HL-60/S4 treated with phorbol 12-myristate 13-acetate at 8.2 ng/mL for 4 days and 3 days (cell line): Measurements from ENCODE around the gene CAGE1.
"Not testable (repeated sequence)": the region's sequence is repeated elsewhere in the genome, so short reads cannot be mapped to it uniquely, and the experiment has no call there.

Experiments
- in situ Hi-C: fragments of 300-500 bp; cut with MboI; formaldehyde crosslinking; loops from 2 replicates; pipeline ENCODE4 v1.15.0; 2022; ENCODE audit warnings: low sequenced_read_pairs

CAGE1 gene

GRCh38 chr6:7341989-7342742 is 47.4 kb downstream of the CAGE1 start:
- in situ Hi-C loops = no loop called here

- in situ Hi-C loops = no loop called here
Observed at GRCh38 chr6:7341271-7341670, 48.3 kb downstream of the CAGE1 start.

- in situ Hi-C loops = not testable (repeated sequence)
Observed at GRCh38 chr6:7339007-7339732, 50.4 kb downstream of the CAGE1 start.

GRCh38 chr6:7338031-7338430 is 51.5 kb downstream of the CAGE1 start:
- in situ Hi-C loops = no loop called here

GRCh38 chr6:7335519-7335918 is 54.0 kb downstream of the CAGE1 start:
- in situ Hi-C loops = no loop called here

- in situ Hi-C loops = no loop called here
Observed at GRCh38 chr6:7334685-7335084, 54.9 kb downstream of the CAGE1 start.

GRCh38 chr6:7332090-7332745 is 57.3 kb downstream of the CAGE1 start:
- in situ Hi-C loops = no loop called here

GRCh38 chr6:7331452-7331851 is 58.1 kb downstream of the CAGE1 start:
- in situ Hi-C loops = no loop called here

GRCh38 chr6:7328243-7328642 is 61.3 kb downstream of the CAGE1 start:
- in situ Hi-C loops = no loop called here

- in situ Hi-C loops = no loop called here
Observed at GRCh38 chr6:7325750-7326149, 63.8 kb downstream of the CAGE1 start.

GRCh38 chr6:7324520-7324919 is 65.0 kb downstream of the CAGE1 start:
- in situ Hi-C loops = no loop called here

GRCh38 chr6:7323074-7323473 is 66.5 kb downstream of the CAGE1 start:
- in situ Hi-C loops = no loop called here

- in situ Hi-C loops = not testable (repeated sequence)
Observed at GRCh38 chr6:7321866-7322265, 67.7 kb downstream of the CAGE1 start.

GRCh38 chr6:7319406-7319805 is 70.1 kb downstream of the CAGE1 start:
- in situ Hi-C loops = not testable (repeated sequence)

- in situ Hi-C loops = no loop called here
Observed at GRCh38 chr6:7317538-7317937, 72.0 kb downstream of the CAGE1 start.

GRCh38 chr6:7316658-7317533 is 72.6 kb downstream of the CAGE1 start:
- in situ Hi-C loops = no loop called here

- in situ Hi-C loops = no loop called here
Observed at GRCh38 chr6:7315948-7316365, 73.6 kb downstream of the CAGE1 start.

- in situ Hi-C loops = not testable (repeated sequence)
Observed at GRCh38 chr6:7315087-7315947, 74.2 kb downstream of the CAGE1 start.

GRCh38 chr6:7314414-7314813 is 75.1 kb downstream of the CAGE1 start:
- in situ Hi-C loops = no loop called here
